NCI-H187 (cell line): ENCODE results near the gene KLHL3.
"Not testable (repeated sequence)": the region's sequence is repeated elsewhere in the genome, so short reads cannot be mapped to it uniquely, and the experiment has no call there.

Source experiments
- DNase-seq, 2 experiments: peaks; one replicate each; lab custom pipeline; 2025; lab: John Stamatoyannopoulos, UW

Gene KLHL3

GRCh38 chr5:137667341-137667740, 68.5 kb downstream of the KLHL3 start:
- no peak for DNase-seq

- DNase-seq: no peak
Observed at GRCh38 chr5:137666901-137667300, 69.0 kb downstream of the KLHL3 start.

- no peak for DNase-seq
Observed at GRCh38 chr5:137666461-137666850, 69.4 kb downstream of the KLHL3 start.

- no peak for DNase-seq
Observed at GRCh38 chr5:137665678-137666460, 70.0 kb downstream of the KLHL3 start.

GRCh38 chr5:137660349-137660817, 75.5 kb downstream of the KLHL3 start:
- DNase-seq: peak; percentile 10 to 73

GRCh38 chr5:137659209-137659608, 76.7 kb downstream of the KLHL3 start:
- no peak for DNase-seq

- DNase-seq: no peak
Observed at GRCh38 chr5:137658324-137658723, 77.6 kb downstream of the KLHL3 start.

- DNase-seq: no peak
Observed at GRCh38 chr5:137657073-137657472, 78.8 kb downstream of the KLHL3 start.

GRCh38 chr5:137656558-137656957, 79.3 kb downstream of the KLHL3 start:
- no peak for DNase-seq

GRCh38 chr5:137651022-137651421, 84.9 kb downstream of the KLHL3 start:
- no peak for DNase-seq

- no peak for DNase-seq
Observed at GRCh38 chr5:137649228-137649935, 86.5 kb downstream of the KLHL3 start.

GRCh38 chr5:137648361-137648760, 87.5 kb downstream of the KLHL3 start:
- DNase-seq: no peak

- DNase-seq: no peak
Observed at GRCh38 chr5:137647401-137647800, 88.5 kb downstream of the KLHL3 start.

- no peak for DNase-seq
Observed at GRCh38 chr5:137646761-137647160, 89.1 kb downstream of the KLHL3 start.

- DNase-seq: not testable (repeated sequence)
Observed at GRCh38 chr5:137643081-137643480, 92.8 kb downstream of the KLHL3 start.

GRCh38 chr5:137642091-137642490, 93.8 kb downstream of the KLHL3 start:
- no peak for DNase-seq

GRCh38 chr5:137641148-137641547, 94.7 kb downstream of the KLHL3 start:
- no peak for DNase-seq

- no peak for DNase-seq
Observed at GRCh38 chr5:137639645-137640044, 96.2 kb downstream of the KLHL3 start.

- DNase-seq: no peak
Observed at GRCh38 chr5:137638841-137639240, 97.0 kb downstream of the KLHL3 start.

GRCh38 chr5:137636830-137637714, 98.8 kb downstream of the KLHL3 start:
- DNase-seq: no peak

- no peak for DNase-seq
Observed at GRCh38 chr5:137636099-137636498, 99.8 kb downstream of the KLHL3 start.

- DNase-seq: no peak
Observed at GRCh38 chr5:137635521-137635921, 100.4 kb downstream of the KLHL3 start.
